Smooth muscle cell (in vitro differentiated cells): ENCODE data around the gene STK24. TPM values are rescaled to one million over a fixed set of nuclear protein-coding genes. Genes with fewer than 3 reads are reported as not detected.

ENCODE experiments used
- DNase-seq: peaks from one replicate; lab custom pipeline; 2025; ENCODE audit not compliant: unreplicated experiment; lab: John Stamatoyannopoulos, UW
- H2AFZ ChIP-seq: fragments of 200-600 bp; sonication (generic); 2 replicates; pipeline ENCODE4 v1.6.0; 2016; ENCODE audit warnings: antibody characterized with exemption, low read depth, mild to moderate bottlenecking
- H3F3A ChIP-seq: fragments of 200-600 bp; sonication (generic); 2 replicates; pipeline ENCODE4 v1.6.0; 2017; ENCODE audit warnings: antibody characterized with exemption, low read depth
- H3K27ac ChIP-seq: fragments of 200-600 bp; sonication (generic); 2 replicates; pipeline ENCODE4 v1.5.1; 2016; ENCODE audit warnings: low read depth, mild to moderate bottlenecking
- H3K27me3 ChIP-seq: fragments of 200-600 bp; sonication (generic); 2 replicates; pipeline ENCODE4 v1.6.1; 2016; ENCODE audit warnings: low read depth, mild to moderate bottlenecking
- H3K36me3 ChIP-seq: fragments of 200-600 bp; sonication (generic); 2 replicates; pipeline ENCODE4 v1.5.1; 2016; ENCODE audit warnings: low read depth
- H3K4me1 ChIP-seq: fragments of 200-600 bp; sonication (generic); 2 replicates; pipeline ENCODE4 v1.5.1; 2016; ENCODE audit warnings: low read depth
- H3K4me2 ChIP-seq: fragments of 200-600 bp; sonication (generic); 2 replicates; pipeline ENCODE4 v1.6.0; 2016; ENCODE audit warnings: mild to moderate bottlenecking
- H3K4me3 ChIP-seq: fragments of 200-600 bp; sonication (generic); 2 replicates; pipeline ENCODE4 v1.5.1; 2016; ENCODE audit warnings: mild to moderate bottlenecking
- H3K79me2 ChIP-seq: fragments of 200-600 bp; sonication (generic); 2 replicates; pipeline ENCODE4 v1.6.0; 2016; ENCODE audit warnings: low read depth, mild to moderate bottlenecking
- H3K9ac ChIP-seq: fragments of 200-600 bp; sonication (generic); 2 replicates; pipeline ENCODE4 v1.6.0; 2016; ENCODE audit warnings: low read depth
- H3K9me3 ChIP-seq: fragments of 200-600 bp; sonication (generic); replicated peaks from 2 replicates; pipeline ENCODE4 v1.5.1; 2016; ENCODE audit warnings: low read depth
- H4K20me1 ChIP-seq: fragments of 200-600 bp; sonication (generic); 2 replicates; pipeline ENCODE4 v1.6.0; 2016; ENCODE audit warnings: low read depth
- CTCF ChIP-seq: fragments of 200-600 bp; sonication (generic); IDR thresholded peaks from 2 replicates; pipeline ENCODE4 v1.5.1; 2017; ENCODE audit warnings: borderline replicate concordance, mild to moderate bottlenecking, antibody characterized with exemption; ENCODE audit not compliant: insufficient read depth, poor library complexity, severe bottlenecking
- WGBS: methylation state at CpG from one replicate; pipeline ENCODE4 v1.1.7; 2016; ENCODE audit warnings: low lambda C conversion rate; 5-methylcytosine and 5-hydroxymethylcytosine counted together
- polyA plus RNA-seq: library from polyadenylated mRNA; unstranded; fragments of >200 nt; fragmentation: Nextera tagmentation; extraction: Ambion mirVana; gene quantifications from 2 replicates; pipeline ENCODE4 v1.2.1, GENCODE V29; 2016
- total RNA-seq: library from RNA; depleted of rRNA; stranded (reverse); fragments of >200 nt; gene quantifications from 2 replicates; pipeline ENCODE4 v1.2.3, GENCODE V29; 2014

Gene STK24
- total and polyA plus RNA-seq, 2 experiments from 2014 or later: 80.2 to 89.1 TPM

GRCh38 chr13:98586400-98587345, 9.8 kb upstream of the STK24 start:
- no peak overlapping the region for H3K9ac ChIP-seq
- H2AFZ ChIP-seq: no peak overlapping the region
- WGBS: 70% methylated on average over 4 of the region's 4 CpGs
- H4K20me1 ChIP-seq: no peaks in the 10 kb centered on the region
- H3K27me3 ChIP-seq: no peaks in the 10 kb centered on the region
- no peak overlapping the region for H3K4me2 ChIP-seq
- peaks cover 8% of the 10 kb centered on the region for H3K4me1 ChIP-seq
- no peaks in the 10 kb centered on the region for H3K79me2 ChIP-seq
- no peaks in the 10 kb centered on the region for H3K9me3 ChIP-seq
- TF ChIP-seq CTCF: no peak
- H3K27ac ChIP-seq: no peak overlapping the region
- no peaks in the 10 kb centered on the region for H3K36me3 ChIP-seq
- H3K4me3 ChIP-seq: no peak overlapping the region
- peaks cover 17% of the 10 kb centered on the region for H3F3A ChIP-seq
- no peak for DNase-seq

DNA sequence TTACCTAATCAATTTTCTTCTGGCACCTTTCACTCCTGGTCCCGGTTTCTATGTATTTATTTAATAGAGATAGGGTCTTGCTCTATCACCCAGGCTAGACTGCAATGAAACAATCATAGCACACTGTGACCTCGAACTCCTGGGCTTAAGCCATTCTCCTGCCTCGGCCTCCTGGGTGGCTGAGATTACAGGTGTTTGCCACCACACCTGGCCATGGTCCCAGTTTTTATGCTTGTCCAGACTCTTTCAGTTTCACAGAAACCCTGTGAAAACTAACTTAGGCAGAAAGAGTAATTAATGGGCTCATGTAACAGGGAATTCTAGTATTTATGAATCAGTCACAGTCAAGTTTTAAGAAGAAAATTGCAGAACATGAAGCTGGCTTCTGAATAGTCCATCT, 9.0 kb upstream of the STK24 start:
- Histone ChIP-seq H3K9ac (no peak overlapping the region), H3K4me1 (peaks cover 12% of the 10 kb centered on the region), H3K79me2 (no peaks in the 10 kb centered on the region), H2AFZ (no peak overlapping the region), H3K27me3 (no peaks in the 10 kb centered on the region), H3K9me3 (no peaks in the 10 kb centered on the region), H3K4me3 (no peak overlapping the region), H4K20me1 (no peaks in the 10 kb centered on the region), H3F3A (peaks cover 23% of the 10 kb centered on the region), H3K4me2 (no peak overlapping the region), H3K36me3 (no peaks in the 10 kb centered on the region), H3K27ac (no peak overlapping the region)
- no peak for TF ChIP-seq CTCF
- 96% methylated on average over 3 of the region's 3 CpGs for WGBS
- no peak for DNase-seq

GRCh38 chr13:98585398-98585754, 8.5 kb upstream of the STK24 start:
- Histone ChIP-seq H3K79me2 (no peaks in the 10 kb centered on the region), H2AFZ (no peak overlapping the region), H3K4me3 (no peak overlapping the region), H3K36me3 (no peaks in the 10 kb centered on the region), H3K9me3 (no peaks in the 10 kb centered on the region), H3K9ac (no peak overlapping the region), H3K4me2 (no peak overlapping the region), H4K20me1 (no peaks in the 10 kb centered on the region), H3F3A (peaks cover 23% of the 10 kb centered on the region), H3K27ac (no peak overlapping the region), H3K27me3 (no peaks in the 10 kb centered on the region), H3K4me1 (peaks cover 12% of the 10 kb centered on the region)
- no peak for TF ChIP-seq CTCF
- WGBS: 86% methylated on average over 5 of the region's 5 CpGs
- no peak for DNase-seq
